Mesendoderm (in vitro differentiated cells): Measurements from ENCODE around the gene NR4A2.

Experiments
- DNase-seq: peaks from one replicate; pipeline ENCODE4 v3.0.0; 2013
- H2AK5ac ChIP-seq: 2 replicates; pipeline ENCODE4 v1.6.1; 2013; ENCODE audit warnings: low read length, inconsistent platforms
- H2BK120ac ChIP-seq: 2 replicates; pipeline ENCODE4 v1.6.1; 2013; ENCODE audit warnings: low read depth, mild to moderate bottlenecking, low read length, moderate library complexity, mixed read lengths
- H2BK15ac ChIP-seq: replicated peaks from 2 replicates; pipeline ENCODE4 v1.6.1; 2013; ENCODE audit warnings: low read depth, mild to moderate bottlenecking, moderate library complexity
- H2BK5ac ChIP-seq: 2 replicates; pipeline ENCODE4 v1.6.1; 2013; ENCODE audit warnings: low read length, inconsistent platforms
- H3K18ac ChIP-seq: 2 replicates; pipeline ENCODE4 v1.6.1; 2013; ENCODE audit warnings: mild to moderate bottlenecking, low read length, mixed read lengths
- H3K23ac ChIP-seq: one replicate; pipeline ENCODE4 v1.6.1; 2013; ENCODE audit warnings: low read length
- H3K27ac ChIP-seq: 2 replicates; pipeline ENCODE4 v1.5.1; 2013; ENCODE audit warnings: low read depth, mild to moderate bottlenecking, inconsistent platforms, low read length, moderate library complexity
- H3K27me3 ChIP-seq: 2 replicates; pipeline ENCODE4 v1.6.1; 2013; ENCODE audit warnings: low read length, control low read depth, mild to moderate bottlenecking, inconsistent platforms; ENCODE audit not compliant: insufficient read depth, poor library complexity
- H3K36me3 ChIP-seq: 2 replicates; pipeline ENCODE4 v1.6.1; 2013; ENCODE audit warnings: low read length, inconsistent platforms; ENCODE audit not compliant: control insufficient read depth, insufficient read depth
- H3K4ac ChIP-seq: one replicate; pipeline ENCODE4 v1.6.1; 2013; ENCODE audit warnings: low read depth, mild to moderate bottlenecking, low read length, moderate library complexity
- H3K4me1 ChIP-seq: 2 replicates; pipeline ENCODE4 v1.6.1; 2013; ENCODE audit warnings: low read depth, low read length, inconsistent platforms; ENCODE audit not compliant: control insufficient read depth
- H3K4me2 ChIP-seq: 2 replicates; pipeline ENCODE4 v1.6.1; 2013; ENCODE audit warnings: low read length
- H3K4me3 ChIP-seq: 2 replicates; pipeline ENCODE4 v1.5.1; 2013; ENCODE audit warnings: mild to moderate bottlenecking, low read length
- H3K56ac ChIP-seq: one replicate; pipeline ENCODE4 v1.6.1; 2013; ENCODE audit warnings: low read length
- H3K79me1 ChIP-seq: 2 replicates; pipeline ENCODE4 v1.6.1; 2013; ENCODE audit warnings: low read length, inconsistent platforms
- H3K79me2 ChIP-seq: 2 replicates; pipeline ENCODE4 v1.6.1; 2013; ENCODE audit warnings: mild to moderate bottlenecking, low read length; ENCODE audit not compliant: control insufficient read depth, insufficient read depth
- H3K9ac ChIP-seq: 2 replicates; pipeline ENCODE4 v1.6.1; 2013; ENCODE audit warnings: low read length, inconsistent platforms
- H4K5ac ChIP-seq: one replicate; pipeline ENCODE4 v1.6.1; 2013; ENCODE audit warnings: low read length
- H4K8ac ChIP-seq: one replicate; pipeline ENCODE4 v1.6.1; 2013; ENCODE audit warnings: low read depth, mild to moderate bottlenecking, control low read depth, low read length, moderate library complexity
- WGBS: extraction: QIAGEN DNeasy Blood & Tissue Kit; methylation state at CpG from one replicate; pipeline ENCODE4 v1.1.7; 2013; ENCODE audit warnings: low lambda C conversion rate, missing lambda C conversion rate; ENCODE audit not compliant: insufficient coverage; ENCODE audit errors: extremely low coverage; 5-methylcytosine and 5-hydroxymethylcytosine counted together

NR4A2 gene

GRCh38 chr2:156279446-156280150 lies 52.9 kb downstream of the NR4A2 start:
- no peak overlapping the region for H3K56ac ChIP-seq
- H3K9ac ChIP-seq, result no peak overlapping the region
- no peak overlapping the region for H3K4ac ChIP-seq
- H2BK120ac ChIP-seq, result no peak overlapping the region
- no CpG with 5 or more reads among the region's 5 CpGs for WGBS
- H3K18ac ChIP-seq, result no peak overlapping the region
- no peaks in the 10 kb centered on the region for H3K27me3 ChIP-seq
- H2BK15ac ChIP-seq, result no peak overlapping the region
- no peak overlapping the region for H3K4me3 ChIP-seq
- no peak for DNase-seq
- no peak overlapping the region for H4K8ac ChIP-seq
- no peak overlapping the region for H3K23ac ChIP-seq
- H2BK5ac ChIP-seq, result no peak overlapping the region
- H3K79me1 ChIP-seq, result no peaks in the 10 kb centered on the region
- H4K5ac ChIP-seq, result no peak overlapping the region
- no peak overlapping the region for H2AK5ac ChIP-seq
- H3K36me3 ChIP-seq, result no peaks in the 10 kb centered on the region
- no peak overlapping the region for H3K4me2 ChIP-seq
- H3K27ac ChIP-seq, result no peak overlapping the region
- no peaks in the 10 kb centered on the region for H3K4me1 ChIP-seq
- no peaks in the 10 kb centered on the region for H3K79me2 ChIP-seq
